SHP77 treated with DMSO at 0.1 percent for 48 hours (cell line): ENCODE results near the gene KRTAP10-3.

Source experiments
- DNase-seq: peaks from one replicate; lab custom pipeline; 2025; lab: John Stamatoyannopoulos, UW

The KRTAP10-3 gene

GRCh38 chr21:44515359-44516165 lies 43.0 kb downstream of the KRTAP10-3 start:
- DNase-seq, result no peak

- DNase-seq, result no peak
Measured at GRCh38 chr21:44514746-44515358, 43.7 kb downstream of the KRTAP10-3 start.

GRCh38 chr21:44514218-44514520 lies 44.4 kb downstream of the KRTAP10-3 start:
- no peak for DNase-seq

- no peak for DNase-seq
Measured at GRCh38 chr21:44513389-44514217, 45.0 kb downstream of the KRTAP10-3 start.

- DNase-seq, result no peak
Measured at GRCh38 chr21:44512496-44513388, 45.9 kb downstream of the KRTAP10-3 start.

GRCh38 chr21:44511938-44512275 lies 46.7 kb downstream of the KRTAP10-3 start:
- no peak for DNase-seq

DNA sequence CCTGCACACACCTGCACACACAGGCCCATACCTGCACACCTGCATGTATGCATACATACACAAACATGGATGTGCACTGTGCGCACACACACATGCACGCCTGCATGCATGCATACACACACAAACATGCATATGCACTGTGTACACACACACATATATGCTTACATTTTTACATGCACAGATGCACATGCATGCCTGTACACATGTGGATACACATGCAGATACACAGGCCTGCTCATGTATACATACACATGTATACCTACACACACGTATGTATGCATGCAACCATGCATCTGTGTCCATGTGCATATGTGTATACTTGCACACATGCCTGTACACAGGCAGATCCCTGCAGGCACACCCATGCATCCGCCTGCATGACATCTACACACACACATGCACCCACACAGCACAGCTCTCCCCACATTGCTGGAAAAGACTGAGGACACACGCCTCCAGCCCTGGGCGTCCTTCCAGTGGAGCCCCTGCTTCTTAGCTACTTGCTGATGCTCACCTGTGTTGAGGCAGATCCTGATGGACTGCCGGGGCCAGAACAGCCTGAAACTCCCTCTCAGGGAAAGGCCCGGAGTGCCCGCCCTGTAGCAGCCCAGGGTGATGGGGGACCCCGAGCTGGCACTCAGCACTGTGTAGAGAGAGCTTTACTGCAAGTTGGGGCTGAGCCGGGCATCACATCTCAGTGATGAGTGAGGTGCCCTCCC lies 47.2 kb downstream of the KRTAP10-3 start:
- no peak for DNase-seq

DNA sequence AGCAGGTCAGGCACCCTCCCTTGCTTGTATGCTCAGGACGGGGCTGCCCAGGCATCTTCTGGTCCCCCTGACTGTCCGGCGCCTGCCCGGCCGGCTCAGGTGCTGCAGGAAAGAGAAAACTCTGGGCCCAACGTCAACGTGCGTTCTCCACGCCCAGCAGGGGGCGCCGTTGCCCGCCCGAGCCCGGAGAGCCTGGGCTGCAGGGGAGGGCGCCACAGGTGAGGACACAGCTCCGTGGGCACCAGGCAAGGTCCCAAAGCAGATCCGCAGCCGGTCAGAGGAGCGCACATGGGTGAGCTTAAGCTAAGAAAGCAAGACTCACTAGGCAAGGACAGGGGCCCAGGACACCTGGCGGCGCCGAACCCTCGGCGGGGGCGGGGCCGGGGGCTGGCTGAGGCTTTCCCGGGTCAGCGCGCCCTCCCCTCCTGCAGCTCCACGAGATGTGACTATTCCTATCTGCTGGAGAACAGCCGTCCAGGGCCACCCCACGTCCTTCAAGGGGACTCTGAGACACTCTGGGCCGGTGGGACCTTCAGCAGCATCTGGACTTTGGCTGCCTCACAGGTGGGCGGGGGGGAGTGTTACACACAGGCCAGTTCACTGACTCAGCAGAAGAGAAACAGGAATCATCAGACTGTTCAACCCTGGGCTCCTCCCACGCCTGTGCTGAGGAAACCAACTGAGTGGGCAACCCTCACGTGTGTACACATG lies 47.9 kb downstream of the KRTAP10-3 start:
- DNase-seq, result peak; percentile 18

DNA sequence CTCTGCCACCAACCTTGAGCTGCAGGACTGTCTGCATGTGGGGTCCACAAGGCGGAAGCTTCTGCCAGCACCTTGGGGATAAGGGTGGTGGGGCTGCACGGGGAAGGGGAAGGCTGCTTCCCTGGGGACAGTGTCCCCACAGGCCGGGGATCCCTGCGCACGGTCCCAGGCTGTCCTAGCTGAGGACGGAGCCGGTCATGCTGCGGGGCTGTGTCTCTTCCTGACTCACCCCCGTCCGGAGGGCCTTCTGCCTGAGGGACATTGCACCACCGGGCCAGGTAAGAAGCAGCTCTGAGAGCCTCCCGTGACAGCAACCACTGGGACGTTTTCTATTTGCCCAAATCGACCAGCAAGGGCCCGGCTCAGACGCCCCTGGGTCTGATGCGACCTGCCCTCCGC lies 48.5 kb downstream of the KRTAP10-3 start:
- no peak for DNase-seq

DNA sequence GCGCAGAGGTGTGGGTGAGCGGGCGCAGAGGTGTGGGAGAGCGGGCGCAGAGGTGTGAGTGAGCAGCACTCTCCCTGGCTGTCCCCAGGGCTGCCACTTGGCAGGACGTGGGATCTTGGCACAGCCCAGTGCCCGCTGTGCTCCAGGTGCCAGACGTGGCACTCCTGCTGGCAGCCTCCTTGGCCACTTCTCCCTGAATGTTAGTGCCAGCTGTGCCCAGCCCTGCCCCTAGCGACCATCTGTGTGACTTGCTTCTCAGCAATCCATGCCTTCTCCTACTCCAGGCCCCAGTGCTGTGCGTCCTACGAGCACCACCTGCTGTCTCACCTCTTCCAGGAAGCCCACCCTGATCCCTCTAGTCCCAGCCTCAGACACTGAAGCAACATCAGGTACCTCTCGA lies 49.1 kb downstream of the KRTAP10-3 start:
- peak; percentile 15 for DNase-seq

- DNase-seq, result no peak
Measured at GRCh38 chr21:44508711-44509445, 49.7 kb downstream of the KRTAP10-3 start.

- no peak for DNase-seq
Measured at GRCh38 chr21:44508426-44508710, 50.2 kb downstream of the KRTAP10-3 start.
